ENCODE results near the gene ZCCHC14. TPM values are rescaled to one million over a fixed set of nuclear protein-coding genes. Genes with fewer than 3 reads are reported as not detected.
"Not testable (repeated sequence)": the region's sequence is repeated elsewhere in the genome, so short reads cannot be mapped to it uniquely, and the experiment has no call there.

ZCCHC14 gene
- total RNA-seq, 1 donor: 8.2 TPM

DNA sequence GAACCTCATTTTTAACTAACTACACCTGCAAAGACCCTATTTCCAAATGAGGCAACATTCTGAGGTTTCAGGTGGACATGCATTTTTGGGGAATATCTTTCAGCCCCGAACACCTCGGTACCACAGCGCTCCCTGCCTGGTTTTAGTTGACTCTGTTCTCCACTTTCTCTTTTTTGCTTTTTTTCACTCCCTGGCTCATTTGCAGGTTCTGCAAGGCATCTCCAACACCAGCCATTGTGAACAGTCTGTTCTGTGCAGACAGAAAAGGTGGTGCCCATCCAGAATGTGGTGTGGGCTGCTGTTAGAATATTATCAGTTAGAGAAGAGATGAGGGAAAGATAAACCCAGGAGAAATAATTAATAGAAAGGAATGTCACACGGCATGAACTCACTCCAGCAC lies 32.5 kb upstream of the ZCCHC14 start:
- TF ChIP-seq, protein P1, sequence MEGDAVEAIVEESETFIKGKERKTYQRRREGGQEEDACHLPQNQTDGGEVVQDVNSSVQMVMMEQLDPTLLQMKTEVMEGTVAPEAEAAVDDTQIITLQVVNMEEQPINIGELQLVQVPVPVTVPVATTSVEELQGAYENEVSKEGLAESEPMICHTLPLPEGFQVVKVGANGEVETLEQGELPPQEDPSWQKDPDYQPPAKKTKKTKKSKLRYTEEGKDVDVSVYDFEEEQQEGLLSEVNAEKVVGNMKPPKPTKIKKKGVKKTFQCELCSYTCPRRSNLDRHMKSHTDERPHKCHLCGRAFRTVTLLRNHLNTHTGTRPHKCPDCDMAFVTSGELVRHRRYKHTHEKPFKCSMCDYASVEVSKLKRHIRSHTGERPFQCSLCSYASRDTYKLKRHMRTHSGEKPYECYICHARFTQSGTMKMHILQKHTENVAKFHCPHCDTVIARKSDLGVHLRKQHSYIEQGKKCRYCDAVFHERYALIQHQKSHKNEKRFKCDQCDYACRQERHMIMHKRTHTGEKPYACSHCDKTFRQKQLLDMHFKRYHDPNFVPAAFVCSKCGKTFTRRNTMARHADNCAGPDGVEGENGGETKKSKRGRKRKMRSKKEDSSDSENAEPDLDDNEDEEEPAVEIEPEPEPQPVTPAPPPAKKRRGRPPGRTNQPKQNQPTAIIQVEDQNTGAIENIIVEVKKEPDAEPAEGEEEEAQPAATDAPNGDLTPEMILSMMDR (IDR thresholded peaks at IDR 0.05; ENCODE audit: insufficient read depth, low read depth, low read length): no peak
- no peak for DNase-seq (ENCODE audit: low read depth)
- no peak overlapping the region for H3K4me3 ChIP-seq (ENCODE audit: low read depth, low read length)

DNA sequence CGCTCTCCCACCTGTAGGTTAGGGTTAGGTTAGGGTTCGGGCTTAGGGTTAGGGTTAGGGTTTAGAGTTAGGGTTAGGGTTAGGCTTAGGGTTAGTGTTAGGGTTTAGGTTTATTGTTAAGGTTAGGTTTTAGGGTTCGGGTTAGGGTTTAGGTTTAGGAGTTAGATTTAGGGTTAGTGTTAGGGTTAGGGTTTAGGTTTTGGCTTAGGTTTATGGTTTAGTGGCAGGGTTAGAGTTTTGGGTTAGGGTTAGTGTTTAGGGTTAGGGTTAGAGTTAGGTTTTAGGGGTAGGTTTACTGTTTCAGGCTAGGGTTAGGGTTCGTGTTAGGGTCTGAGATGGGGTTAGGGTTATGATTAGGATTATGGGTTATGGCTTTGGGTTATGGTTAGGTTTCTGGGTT lies 31.6 kb upstream of the ZCCHC14 start:
- DNase-seq (ENCODE audit: low read depth): no peak
- no peak overlapping the region for H3K4me3 ChIP-seq (ENCODE audit: low read depth, low read length)
- TF ChIP-seq, protein P1 (IDR thresholded peaks at IDR 0.05; ENCODE audit: insufficient read depth, low read depth, low read length): no peak

DNA sequence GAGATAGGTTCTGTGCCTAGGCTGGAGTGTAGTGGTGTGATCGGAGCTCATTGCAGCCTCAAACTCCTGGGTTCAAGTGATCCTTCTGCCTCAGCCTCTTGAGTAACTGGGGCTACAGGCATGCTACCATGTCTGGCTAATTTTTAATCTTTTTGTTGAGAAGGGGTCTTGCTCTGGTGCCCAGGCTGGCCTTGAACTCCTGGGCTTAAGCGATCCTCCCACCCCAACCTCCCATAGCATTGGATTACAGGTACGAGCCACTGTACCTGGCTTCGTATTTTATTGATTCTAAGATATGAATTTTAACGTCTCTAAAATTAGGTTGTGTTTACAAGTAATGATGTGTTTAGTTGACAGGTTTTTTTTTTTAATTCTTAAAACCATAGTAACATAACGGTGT lies 30.8 kb upstream of the ZCCHC14 start:
- DNase-seq (ENCODE audit: low read depth): not testable (repeated sequence)

DNA sequence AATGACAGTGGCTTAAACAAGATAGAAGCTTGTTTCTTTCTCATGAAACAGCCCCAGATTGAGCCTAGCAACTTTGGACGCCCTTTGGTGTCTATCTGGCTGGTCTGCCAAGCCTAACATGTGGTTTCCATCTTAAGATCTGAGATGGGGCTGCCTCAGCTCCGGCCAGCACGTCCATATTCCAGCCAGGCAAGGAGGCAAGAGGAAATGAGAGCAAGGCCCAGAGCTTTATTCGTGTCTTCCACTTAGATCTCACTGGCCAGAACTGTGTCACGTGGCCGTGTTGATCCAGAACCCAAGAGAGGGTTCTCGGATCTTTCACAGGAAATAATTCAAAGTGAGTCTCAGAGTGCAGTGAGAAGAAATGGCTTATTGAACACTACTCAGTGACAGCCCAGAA lies 28.9 kb upstream of the ZCCHC14 start:
- not testable (repeated sequence) for H3K4me3 ChIP-seq (ENCODE audit: low read depth, low read length); DNase-seq (ENCODE audit: low read depth)

More for the DNA sequence above, 30.8 kb upstream of the ZCCHC14 start:
- H3K4me3 ChIP-seq (ENCODE audit: low read depth, low read length): not testable (repeated sequence)

DNA sequence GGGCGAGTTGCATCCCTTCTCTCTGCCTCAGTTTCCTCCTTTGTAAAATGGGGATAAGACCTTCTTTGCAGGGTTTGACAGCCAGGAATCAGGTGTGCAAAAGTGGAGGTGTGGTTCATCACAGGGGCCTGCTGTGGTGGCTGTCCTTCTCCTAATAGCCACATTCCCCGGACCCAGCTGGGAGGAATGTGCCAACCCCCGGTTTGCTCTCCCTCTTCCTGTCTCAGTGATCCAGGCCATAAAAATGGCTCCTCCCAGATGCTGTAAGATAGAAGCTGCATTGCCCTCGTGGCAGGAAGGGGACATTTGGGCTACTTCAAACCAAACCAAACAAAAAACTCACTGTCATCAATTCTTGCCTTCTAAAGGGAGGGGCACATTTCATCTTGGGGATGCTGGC lies 26.3 kb upstream of the ZCCHC14 start:
- peak; percentile 53 for DNase-seq (ENCODE audit: low read depth)
- not testable (repeated sequence) for H3K4me3 ChIP-seq (ENCODE audit: low read depth, low read length)

DNA sequence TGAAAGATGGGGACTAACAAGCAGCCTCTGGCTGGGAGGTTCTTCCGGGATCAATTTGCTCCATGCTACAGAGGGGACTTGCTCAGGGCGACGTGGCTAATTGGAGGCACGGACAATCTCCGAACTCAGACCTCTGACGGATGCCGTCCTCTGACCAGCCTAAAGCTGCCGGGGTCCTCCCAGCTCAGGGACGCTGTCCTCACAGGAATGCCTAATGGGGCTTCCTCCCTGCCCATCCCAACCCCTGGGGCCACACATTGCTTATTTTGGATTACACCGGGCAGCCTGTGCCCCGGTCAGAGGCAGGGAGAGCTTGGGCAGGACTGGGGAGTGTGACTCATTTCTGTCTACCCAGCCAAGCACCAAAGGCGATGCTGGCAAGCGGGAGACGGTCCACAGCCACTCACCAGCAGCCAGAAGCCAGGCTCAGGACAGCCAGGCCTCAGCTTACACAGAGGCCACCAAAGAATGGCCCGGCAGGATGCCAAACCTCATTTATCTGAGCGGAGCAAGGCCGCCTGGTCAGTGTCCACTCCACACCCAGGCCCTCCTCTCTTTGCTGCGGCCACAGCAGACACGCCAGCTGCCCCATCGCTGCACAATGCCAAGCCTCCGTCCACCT lies 25.7 kb upstream of the ZCCHC14 start:
- DNase-seq (ENCODE audit: low read depth): peak; percentile 72
- not testable (repeated sequence) for H3K4me3 ChIP-seq (ENCODE audit: low read depth, low read length)

DNA sequence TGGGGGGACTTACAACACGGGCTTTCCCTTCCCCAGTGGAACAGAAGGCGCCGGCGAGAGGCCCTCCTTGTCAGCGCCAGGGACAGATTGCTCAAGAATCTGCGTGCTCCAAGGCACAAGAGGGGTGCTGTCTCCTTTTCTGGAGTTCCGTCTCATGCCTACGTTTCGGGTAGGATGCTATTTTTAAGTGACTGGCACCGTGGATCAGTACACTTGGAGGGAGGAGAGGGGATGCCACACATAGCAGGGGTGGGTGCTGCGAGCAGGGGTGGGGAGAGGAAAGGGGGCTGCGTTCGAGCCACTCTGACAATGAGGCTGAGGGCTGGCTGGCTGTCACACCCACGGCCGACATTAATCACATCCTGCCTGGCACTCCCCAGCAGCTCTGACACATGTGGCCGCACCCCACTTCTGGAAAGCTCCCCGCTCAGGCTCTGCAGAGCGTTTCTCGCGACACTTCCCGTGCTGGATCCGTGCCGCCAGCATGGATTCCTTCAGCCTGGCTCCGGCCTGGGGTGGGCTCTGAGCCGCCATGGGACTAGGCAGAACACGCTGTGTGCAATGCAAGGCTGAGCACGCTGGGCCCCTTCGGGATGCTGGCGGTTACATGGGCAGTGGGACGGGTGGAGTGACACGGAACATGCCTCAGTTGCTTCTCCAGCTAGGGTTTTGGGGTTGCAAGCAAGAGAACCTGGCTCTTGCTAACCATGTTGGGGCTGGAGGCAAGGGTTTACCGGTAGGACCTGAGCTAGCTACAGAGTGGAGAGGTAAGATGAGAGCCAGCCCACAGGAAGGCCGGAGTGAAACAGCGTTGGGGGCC lies 25.0 kb upstream of the ZCCHC14 start:
- DNase-seq (ENCODE audit: low read depth); H3K4me3 ChIP-seq (ENCODE audit: low read depth, low read length): not testable (repeated sequence)

DNA sequence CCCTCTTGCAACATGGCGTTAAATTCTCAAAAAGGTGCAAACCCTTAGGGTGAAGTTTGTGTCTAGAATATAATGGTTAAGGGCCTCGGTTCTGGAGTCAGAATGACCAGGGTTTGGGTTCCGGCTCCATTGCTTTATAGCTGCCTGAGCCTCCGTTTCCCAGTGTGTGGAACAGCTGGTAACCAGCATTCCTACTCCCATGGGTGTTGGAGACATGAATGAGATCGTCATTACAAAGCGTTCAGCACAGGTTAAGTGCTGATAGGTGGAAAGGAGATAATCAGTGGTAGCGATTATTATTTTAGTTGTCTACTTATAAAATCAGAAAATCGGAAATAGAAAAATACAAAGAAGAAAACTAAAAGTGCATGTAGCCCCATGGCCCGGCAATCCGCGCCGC lies 23.5 kb upstream of the ZCCHC14 start:
- no peak for DNase-seq (ENCODE audit: low read depth)
- no peak overlapping the region for H3K4me3 ChIP-seq (ENCODE audit: low read depth, low read length)
- TF ChIP-seq, protein P1 (IDR thresholded peaks at IDR 0.05; ENCODE audit: insufficient read depth, low read depth, low read length): no peak

DNA sequence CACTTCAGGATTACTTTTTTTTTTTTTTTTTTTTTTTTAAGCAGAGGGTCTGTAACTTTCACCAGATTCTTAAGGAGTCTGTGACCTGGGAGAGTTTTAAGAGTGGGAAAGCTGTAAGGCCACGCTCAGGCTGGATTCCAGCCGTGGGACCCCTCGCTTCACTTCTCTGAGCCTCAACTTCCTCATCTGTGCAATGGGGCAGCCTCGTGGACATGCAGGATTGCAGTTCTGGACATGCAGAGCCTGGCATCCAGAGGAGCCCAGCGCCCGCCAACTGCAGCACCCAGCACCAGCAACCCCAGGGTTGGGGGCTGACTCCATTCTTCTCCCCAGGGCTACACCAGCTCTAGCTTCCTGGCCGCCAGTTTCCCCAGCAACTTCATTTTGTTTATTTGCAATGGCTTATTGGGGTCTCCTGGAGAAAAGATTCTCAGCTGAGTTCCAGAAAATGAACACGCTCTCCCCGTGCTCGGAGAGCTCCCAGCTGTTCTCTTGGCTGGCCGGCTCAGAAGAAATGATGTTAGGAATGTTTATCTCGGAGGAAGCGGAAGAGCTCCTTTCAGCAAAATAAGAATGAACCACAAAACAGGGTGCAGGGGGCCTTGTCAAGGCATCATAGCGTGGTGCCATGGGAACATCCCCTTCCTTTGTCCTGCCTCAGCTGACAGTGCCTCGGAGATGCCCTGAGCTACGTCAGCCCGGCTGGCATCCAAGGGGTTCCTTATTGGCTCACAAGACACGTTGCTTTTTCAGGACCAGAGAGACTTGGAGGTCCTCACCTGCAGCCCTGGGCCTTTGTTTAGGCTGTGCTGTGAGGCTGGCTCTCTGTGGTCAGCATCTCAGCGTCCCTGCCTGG lies 22.9 kb upstream of the ZCCHC14 start:
- DNase-seq (ENCODE audit: low read depth): no peak
- TF ChIP-seq, protein P1 (IDR thresholded peaks at IDR 0.05; ENCODE audit: insufficient read depth, low read depth, low read length): no peak
- H3K4me3 ChIP-seq (ENCODE audit: low read depth, low read length): no peak overlapping the region

DNA sequence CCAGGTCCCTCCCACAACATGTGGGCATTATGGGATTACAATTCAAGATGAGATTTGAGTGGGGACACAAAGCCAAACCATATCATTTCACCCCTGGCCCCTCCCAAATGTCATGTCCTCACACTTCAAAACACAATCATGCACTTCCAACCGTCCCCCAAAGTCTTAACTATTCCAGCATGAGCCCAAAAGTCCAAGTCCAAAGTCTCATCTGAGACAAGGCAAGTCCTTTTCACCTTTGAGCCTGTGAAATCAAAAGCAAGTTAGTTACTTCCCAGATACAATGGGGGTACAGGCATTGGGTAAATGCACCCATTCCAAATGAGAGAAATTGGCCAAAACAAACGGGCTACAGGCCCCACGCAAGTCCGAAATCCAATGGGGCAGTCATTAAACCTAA lies 17.0 kb upstream of the ZCCHC14 start:
- not testable (repeated sequence) for DNase-seq (ENCODE audit: low read depth); H3K4me3 ChIP-seq (ENCODE audit: low read depth, low read length)

All from fibroblast of villous mesenchyme (primary cell).